Hypothalamus (tissue), 51 donors: ENCODE results near the gene PML.

Source experiments
- DNase-seq, 51 donors: peaks; one replicate each; lab custom pipeline; 2025; lab: John Stamatoyannopoulos, UW

The PML gene

DNA sequence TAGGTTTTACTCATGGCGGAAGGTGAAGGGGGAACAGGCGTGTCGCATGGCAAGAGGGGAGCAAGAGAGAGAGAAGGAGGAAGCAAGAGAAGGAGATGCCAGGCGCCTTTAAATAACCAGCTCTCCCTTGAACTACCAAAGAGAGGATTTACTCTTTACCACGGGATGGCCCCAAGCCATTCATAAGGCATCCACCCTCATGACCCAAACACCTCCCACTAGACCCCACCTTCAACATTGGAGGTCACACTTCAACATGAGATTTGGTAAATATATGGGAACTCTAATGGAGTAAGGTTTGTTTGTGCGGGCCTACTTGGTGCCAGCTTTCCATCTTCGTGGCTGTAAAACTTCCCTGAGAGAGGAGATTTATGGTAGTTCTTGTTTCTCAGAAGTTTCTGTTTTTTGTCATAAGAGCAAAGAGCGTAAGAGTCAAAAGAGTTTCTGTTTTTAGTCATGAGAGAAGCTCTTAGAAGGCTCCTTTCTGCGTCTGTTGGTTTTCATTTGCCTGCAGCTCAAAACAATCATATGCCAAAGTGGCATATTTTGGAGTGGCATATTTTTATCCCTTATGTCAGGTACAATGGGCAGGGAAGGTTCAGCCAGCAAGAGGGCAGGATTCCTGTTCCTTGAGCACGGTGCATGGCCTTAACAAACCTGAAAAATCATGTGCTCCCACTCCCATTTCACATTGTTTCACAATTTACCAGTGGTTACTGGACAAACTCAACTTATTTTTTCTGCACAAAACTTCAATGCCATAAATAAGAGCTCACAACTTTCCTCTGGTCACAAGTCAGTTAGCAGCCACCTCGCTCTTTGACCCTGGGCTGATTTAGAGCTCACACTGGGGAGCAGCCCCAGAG is 12.5 kb downstream of the PML start:
- DNase-seq: no peak

DNA sequence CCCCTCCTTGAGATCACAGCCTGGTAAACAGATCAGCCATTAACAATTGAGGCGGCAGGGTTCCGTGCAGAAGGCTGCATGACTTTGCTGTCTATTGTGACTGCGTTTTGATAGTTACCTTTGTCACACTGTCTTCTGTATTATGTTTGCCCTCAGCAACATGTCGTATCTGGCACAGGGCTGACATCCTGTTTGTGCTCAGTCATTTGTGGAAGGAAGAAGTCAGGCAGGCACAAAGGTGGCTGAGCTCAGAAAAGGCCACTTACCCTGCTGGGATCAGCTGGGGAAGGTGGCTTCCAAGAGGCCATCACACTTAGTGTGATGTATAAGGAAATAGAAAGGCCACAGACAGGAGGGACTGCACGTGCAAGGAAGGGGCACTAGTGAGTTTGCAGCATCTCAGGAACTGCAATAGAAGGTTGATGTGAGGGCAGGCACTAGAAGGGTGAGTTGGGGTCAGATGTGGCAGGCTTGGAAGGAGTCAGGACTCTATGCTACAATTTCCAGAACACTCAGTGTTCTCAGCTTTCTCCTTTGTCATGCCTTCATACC is 13.4 kb downstream of the PML start:
- DNase-seq: no peak

DNA sequence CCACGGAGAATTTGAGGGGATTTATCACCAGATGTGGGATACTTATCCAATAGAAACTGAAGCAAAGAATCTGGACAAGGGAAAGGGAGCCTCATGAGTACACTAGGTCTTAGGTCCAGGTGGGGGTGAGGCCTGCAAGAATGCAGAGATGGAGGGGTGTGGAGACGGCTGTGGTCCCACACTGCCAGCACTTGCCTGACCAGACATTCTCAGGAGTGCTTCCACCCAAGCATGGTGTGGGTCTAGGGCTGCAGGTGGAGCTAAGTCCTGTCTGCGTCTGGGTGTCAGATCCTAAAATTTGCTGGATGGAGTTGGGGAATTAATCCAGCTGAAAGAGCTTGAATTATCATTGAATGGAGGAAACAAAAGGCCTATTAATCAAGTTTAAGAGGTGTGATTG is 14.4 kb downstream of the PML start:
- no peak for DNase-seq

DNA sequence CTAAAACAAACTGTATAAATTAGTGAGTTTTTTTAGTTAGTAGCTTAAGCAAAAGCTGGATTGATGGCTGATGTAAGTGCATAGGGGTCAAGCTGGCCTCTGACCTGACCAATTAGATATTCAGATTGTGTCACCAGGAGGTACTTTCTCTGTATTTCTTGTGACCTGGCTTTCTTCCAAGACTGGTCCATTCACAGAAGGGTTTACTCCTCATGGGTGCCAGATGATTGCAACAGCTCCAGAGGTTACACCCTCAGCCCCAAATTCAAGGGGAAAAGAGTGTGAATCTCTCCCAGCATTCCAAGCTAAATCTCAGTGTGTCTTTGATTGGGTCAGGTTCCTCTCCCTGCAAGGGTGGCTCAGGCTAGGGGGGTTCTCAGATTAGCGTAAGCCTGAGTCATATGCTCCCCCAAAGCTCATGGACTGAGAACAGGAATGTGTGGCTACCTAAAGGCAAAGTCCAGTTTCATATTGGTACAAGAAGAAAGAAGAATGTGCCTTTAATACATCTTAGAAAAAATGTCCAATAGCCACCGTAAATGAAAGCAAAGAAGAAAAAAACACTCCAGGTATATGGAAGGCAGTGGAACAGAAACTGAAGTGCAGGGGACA is 16.5 kb downstream of the PML start:
- DNase-seq: no peak

DNA sequence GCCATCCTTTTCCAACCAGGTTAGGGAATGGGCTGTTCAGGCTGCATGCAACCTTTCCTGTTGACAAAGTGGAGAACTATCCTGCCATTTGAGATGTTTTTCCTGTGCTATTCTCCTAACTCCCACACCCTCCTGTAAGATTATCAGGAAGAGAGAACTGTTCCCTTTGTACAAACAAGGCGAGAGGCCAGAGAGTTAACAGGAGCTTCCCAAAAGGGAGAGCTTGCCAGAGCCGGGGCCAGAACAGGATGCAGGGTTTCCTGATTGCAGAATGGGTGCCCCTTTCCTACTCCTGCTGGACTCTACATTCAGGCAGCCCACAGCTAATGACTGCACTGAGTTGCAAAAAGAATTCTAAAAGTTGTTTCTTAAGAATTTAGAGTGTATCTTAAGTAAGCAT is 17.1 kb downstream of the PML start:
- no peak for DNase-seq

DNA sequence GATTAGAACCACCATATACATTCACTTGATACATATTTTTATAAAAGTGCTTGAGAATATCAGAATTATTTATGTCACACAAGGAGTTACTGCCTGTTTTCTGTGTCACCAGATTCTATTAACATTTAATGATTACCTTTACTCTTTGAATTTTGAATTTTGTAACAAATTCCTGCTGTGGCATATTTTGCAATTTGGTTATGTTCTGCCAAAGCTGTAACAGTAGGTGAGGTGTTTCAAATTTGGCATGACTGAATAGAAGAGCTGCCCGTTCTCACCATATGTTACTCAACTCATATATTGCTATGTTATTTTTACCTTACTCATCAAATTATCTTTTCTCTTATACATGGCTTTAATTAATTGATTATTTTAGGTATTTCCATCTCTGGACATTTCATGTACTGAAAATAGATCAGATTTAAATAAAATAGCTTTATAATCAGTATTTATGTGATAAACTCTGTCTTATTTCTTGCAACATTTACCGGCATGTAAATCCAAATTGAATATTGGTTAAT is 18.9 kb downstream of the PML start:
- DNase-seq: no peak

DNA sequence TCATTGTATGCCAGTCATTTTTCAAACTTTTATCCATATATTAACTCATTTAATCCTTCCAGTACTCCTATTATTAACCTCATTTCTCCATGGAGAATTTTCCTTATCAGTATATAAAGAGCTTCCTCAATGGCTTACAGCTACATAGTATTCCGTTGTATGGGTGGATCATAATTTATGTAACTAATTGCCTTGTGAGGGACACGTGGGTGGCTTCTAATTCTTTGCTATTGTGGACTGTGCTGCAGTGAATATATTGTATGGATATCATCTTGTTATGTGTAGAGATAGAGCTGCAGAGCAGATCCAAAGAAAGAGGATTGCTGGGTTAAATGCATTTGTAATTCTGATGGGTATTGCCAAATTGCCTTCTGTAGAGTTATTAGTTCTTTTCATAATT is 25.2 kb downstream of the PML start:
- DNase-seq: no peak

DNA sequence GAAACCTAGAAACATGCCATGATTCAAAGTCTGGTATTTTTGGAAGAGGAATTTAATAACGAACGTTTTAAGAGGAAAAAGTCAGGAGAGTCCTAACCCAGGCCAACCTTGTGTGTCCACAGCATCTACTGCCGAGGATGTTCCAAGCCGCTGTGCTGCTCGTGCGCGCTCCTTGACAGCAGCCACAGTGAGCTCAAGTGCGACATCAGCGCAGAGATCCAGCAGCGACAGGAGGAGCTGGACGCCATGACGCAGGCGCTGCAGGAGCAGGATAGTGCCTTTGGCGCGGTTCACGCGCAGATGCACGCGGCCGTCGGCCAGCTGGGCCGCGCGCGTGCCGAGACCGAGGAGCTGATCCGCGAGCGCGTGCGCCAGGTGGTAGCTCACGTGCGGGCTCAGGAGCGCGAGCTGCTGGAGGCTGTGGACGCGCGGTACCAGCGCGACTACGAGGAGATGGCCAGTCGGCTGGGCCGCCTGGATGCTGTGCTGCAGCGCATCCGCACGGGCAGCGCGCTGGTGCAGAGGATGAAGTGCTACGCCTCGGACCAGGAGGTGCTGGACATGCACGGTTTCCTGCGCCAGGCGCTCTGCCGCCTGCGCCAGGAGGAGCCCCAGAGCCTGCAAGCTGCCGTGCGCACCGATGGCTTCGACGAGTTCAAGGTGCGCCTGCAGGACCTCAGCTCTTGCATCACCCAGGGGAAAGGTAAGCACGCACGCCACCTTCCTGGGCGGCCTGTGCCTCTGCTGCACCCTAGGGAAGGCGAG is 28.4 kb downstream of the PML start:
- DNase-seq: no peak

DNA sequence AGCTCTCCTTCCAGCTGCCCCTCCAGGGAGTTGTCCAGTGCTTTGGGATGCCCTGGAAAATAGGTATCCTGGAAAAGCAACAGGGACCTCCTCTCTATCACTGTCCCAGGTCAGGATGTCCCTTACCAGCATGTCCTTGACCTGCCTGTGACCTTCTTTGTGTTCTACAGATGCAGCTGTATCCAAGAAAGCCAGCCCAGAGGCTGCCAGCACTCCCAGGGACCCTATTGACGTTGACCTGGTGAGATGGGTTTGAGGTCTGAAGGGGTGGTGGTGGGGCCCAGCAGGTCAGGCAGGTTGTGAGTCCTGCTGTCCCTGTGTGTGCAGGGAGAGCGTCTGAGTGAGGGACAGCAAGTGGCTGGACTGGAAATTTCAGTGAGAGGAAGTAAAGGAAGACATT is 30.2 kb downstream of the PML start:
- DNase-seq: no peak

DNA sequence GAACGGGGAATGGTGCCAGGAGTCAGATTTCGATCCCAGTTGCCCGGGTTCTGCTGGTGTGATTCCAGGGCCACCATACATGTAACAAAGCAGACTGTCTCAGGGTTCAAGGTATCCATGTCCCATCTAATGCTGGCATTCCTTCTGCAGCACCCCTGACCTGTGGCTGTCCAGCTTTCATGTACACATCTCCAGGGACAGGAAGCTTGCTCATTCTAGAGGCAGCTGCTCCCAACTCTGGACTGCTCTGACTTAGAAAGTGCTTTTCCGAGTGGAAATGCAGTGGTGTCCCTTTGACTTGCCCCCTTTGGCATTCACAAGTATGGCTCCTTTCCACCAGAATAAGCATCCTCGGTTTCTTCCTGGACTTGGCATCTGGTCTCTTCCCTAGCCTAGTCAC is 30.9 kb downstream of the PML start:
- no peak for DNase-seq

DNA sequence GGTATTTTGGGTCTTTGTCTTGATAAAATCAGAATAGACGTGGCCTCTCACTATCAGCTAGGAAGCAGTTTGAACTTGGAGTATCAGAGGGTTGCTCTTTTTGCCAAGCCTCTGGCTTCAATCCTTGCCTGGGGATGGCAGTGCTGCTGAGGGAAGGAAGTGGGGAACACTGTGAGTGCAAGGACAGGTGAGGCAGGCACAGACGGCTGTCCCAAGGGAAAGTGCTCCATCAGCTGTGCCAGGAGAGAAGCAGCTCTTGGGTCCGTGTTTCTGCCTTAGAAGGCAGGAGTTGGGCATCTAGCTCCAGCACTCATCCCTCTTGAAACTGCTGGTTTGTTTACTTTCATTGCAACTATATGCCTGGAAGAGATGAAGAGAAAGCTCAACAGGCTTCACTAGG is 33.2 kb downstream of the PML start:
- no peak for DNase-seq

DNA sequence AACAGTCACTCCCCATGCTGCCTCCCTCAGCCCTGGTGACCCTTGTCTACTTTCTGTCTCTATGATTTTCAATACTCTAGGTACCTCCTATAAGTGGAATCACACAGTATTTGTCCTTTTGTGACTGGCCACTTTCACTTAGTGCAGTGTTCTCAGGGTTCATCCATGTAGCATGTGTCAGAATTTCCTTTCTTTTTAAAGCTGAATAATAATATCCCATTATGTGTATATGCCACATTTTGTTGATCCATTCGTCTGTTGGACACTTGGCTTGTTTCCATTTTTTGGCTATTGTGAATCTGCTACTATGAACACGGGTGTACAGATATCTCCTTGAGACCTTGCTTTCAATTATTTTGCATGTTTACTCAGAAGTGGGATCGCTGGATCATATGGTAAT is 34.1 kb downstream of the PML start:
- no peak for DNase-seq

DNA sequence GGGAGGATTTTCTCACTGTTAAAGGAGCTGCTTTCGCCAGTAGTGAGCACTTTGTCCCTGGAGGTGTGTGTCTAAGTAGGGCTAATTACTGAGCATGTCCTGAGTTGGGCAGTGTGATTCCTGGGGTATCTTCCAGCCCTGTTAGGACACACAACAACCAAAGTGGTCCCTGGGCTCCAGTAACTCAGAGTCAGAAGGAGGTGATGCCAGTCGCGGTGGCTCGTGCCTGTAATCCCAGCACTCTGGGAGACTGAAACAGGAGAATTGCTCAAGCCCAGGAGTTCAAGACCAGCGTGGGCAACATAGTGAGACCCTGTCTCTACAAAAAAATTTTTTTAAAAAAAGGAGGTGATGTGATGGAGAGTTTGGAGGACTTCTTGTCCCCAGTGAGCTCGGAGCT is 37.5 kb downstream of the PML start:
- DNase-seq: no peak

DNA sequence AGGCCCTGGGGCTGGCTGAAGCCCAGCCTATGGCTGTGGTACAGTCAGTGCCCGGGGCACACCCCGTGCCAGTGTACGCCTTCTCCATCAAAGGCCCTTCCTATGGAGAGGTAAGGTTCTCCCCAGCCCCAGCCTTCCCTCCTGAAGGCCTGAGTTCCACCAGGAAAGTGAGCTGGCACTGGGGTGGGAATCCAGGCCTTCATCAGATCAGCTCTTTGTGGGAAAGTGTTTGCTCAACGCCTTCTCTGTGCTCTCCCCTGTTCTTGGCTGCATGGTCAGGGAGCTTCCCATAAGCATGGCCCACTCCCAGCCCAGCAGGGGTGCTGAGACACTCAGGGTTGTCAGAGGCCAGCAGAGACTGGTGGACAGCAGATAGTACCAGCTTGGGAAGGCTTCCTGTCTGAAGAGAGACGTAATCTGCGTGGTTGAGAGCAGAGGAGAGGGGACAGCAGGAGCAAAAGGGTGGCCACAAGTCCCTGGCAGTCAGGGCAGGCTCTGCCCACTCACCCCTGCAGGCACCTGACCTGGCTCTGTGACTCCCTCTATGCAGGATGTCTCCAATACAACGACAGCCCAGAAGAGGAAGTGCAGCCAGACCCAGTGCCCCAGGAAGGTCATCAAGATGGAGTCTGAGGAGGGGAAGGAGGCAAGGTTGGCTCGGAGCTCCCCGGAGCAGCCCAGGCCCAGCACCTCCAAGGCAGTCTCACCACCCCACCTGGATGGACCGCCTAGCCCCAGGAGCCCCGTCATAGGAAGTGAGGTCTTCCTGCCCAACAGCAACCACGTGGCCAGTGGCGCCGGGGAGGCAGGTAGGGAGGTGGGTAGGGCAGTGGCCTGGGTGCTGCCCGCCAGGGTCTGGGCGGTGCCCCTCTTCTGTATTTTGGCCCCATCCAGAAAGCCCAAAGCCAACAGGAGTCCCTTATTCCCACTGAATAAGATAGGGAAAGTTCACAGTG is 38.4 kb downstream of the PML start:
- no peak for DNase-seq

DNA sequence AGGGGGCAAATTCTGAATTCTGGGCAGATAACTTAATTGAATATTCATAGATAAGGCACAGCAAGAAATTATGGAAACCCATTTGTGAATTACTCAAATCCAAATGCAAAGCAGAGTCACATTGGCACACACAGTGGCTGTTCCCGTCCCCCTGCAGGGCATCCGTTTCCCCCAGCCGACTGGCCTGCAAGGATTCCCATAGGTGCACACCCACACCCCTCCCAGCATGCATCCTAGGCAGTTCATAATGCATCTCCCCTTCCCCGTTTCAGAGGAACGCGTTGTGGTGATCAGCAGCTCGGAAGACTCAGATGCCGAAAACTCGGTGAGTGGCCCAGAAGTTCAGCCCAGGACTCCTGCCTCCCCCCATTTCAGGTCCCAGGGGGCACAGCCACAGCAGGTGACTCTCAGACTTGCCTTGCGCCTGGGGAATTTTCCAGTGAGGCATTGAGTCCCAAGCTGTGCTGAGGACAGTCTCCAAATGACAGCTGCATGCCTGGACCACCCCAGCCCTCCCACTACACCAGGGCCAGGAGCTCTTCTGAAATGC is 39.8 kb downstream of the PML start:
- no peak for DNase-seq

DNA sequence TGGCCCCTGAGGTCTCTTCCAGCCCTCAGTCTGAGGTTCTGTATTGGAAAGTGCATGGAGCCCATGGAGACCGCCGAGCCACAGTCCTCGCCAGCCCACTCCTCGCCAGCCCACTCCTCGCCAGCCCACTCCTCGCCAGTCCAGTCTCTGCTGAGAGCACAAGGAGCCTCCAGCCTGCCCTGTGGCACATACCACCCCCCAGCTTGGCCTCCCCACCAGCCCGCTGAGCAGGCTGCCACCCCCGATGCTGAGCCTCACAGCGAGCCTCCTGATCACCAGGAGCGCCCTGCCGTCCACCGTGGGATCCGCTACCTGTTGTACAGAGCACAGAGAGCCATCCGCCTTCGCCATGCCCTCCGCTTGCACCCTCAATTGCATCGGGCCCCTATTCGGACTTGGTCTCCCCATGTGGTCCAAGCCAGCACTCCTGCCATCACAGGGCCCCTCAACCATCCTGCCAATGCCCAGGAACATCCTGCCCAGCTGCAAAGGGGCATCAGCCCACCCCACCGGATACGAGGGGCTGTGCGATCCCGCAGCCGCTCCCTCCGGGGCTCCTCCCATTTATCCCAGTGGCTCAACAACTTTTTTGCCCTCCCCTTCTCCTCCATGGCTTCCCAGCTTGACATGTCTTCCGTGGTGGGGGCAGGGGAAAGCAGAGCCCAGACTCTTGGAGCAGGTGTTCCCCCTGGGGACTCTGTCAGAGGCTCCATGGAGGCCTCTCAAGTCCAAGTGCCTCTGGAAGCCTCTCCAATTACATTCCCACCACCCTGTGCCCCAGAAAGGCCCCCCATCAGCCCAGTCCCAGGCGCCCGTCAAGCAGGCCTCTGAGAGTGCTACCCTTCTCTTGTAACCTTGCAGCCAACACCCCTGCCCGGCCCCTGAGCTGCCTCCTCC is 40.9 kb downstream of the PML start:
- DNase-seq: no peak

DNA sequence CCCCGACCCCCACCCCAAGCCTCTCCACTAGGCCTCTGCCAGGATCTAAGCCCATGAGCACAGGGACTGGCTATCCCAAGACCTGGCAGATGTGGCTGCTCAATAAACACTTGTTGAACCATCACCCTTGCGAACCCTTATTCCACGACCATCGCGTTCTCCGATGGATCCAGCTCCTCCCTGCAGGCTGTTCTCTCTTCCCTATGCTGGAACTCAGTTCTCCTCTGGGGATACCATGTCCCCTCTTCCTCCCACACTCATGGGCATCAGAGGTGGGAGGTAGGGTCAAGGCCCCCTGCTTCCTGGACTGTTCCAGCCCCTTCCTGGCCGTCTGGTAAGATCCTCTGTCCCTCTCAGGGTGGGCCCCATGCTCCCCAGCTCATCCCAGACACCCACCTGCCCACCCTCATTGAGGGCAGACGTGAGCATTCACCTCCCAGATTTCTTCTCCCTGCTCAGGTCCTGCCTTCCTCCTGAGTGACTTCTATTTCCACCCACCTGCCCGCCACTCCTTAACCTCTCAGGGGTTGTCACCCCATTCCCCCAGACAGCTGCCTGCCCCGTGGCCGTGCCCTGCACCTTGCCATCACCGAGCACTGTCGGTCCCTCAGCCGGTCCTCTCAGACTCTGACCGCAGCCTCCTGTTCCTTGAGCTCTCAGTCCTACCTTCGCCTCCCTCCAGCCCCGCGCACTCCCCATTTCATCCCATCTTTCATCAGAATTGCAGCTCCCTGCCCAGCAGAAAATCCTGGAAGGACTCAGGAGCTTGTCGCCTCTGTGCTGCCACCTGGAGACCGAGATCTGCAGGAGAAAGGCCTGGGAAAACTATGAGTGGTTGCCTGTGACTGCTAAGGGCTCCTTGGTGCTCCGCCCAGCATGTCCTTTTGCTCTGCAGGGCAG is 42.0 kb downstream of the PML start:
- DNase-seq: peak in 24 of 51 donors; percentile 2 to 55 (median 24)
